Stomach (tissue), 9 donors: ENCODE results near the gene ITPKC. TPM values are rescaled to one million over a fixed set of nuclear protein-coding genes. Genes with fewer than 3 reads are reported as not detected.

Experiments used
- DNase-seq, 2 donors: peaks; one replicate each; pipeline versions ENCODE4 v3.0.0 to v3.0.0-alpha.2; 2013 to 2019
- H3K27ac ChIP-seq, 5 donors: fragments of 200-600 bp in 4 of 5; sonication (generic) in 4 of 5; one replicate each; pipeline ENCODE4 v1.5.1; 2013 to 2019; ENCODE audit warnings: mild to moderate bottlenecking in 1 of 5, moderate library complexity in 1 of 5
- H3K27me3 ChIP-seq, 3 donors: fragments of 200-600 bp; sonication (generic); one replicate each; pipeline ENCODE4 v1.5.1; 2017 to 2019; ENCODE audit warnings: mixed run types in 1 of 3
- H3K36me3 ChIP-seq, 4 donors: fragments of 200-600 bp; sonication (generic); 1 replicate in 3 of 4; 2 replicates in 1 of 4; pipeline ENCODE4 v1.5.1; 2016 to 2019
- H3K4me1 ChIP-seq, 4 donors: fragments of 200-600 bp; sonication (generic); one replicate each; pipeline ENCODE4 v1.5.1; 2016 to 2019
- H3K4me3 ChIP-seq, 4 donors: fragments of 200-600 bp; sonication (generic) in 3 of 4; one replicate each; pipeline ENCODE4 v1.5.1; 2016 to 2019; ENCODE audit warnings: mild to moderate bottlenecking in 1 of 4
- H3K9me3 ChIP-seq, 4 donors: fragments of 200-600 bp; sonication (generic); one replicate each; pipeline ENCODE4 v1.5.1; 2016 to 2019
- EP300 ChIP-seq: sonication (generic); formaldehyde crosslinking; IDR thresholded peaks from one replicate; pipeline ENCODE4 v1.6.1; 2017; ENCODE audit warnings: antibody characterized with exemption
- POLR2A ChIP-seq, 4 donors: fragments of 450-650 bp; IDR thresholded peaks; one replicate each; pipeline ENCODE4 v1.6.1; 2016; ENCODE audit warnings: antibody characterized with exemption in 4 of 4, control low read depth in 2 of 4, mild to moderate bottlenecking in 1 of 4, moderate library complexity in 1 of 4
- POLR2AphosphoS5 ChIP-seq, 3 donors: sonication (generic); formaldehyde crosslinking; IDR thresholded peaks; one replicate each; pipeline ENCODE4 v1.6.1; 2016; ENCODE audit warnings: antibody characterized with exemption in 3 of 3
- WGBS, 5 donors: extraction: QIAGEN DNeasy Blood & Tissue Kit in 3 of 5; methylation state at CpG; one replicate each; pipeline versions ENCODE4 v1.1.5 to v1.1.7; 2013 to 2018; 5-methylcytosine and 5-hydroxymethylcytosine counted together
- intact Hi-C: fragments of 100-400 bp; cut with DNase I; formaldehyde crosslinking; loops from one replicate; pipeline ENCODE4 v1.15.1; 2023; ENCODE audit warnings: low total_unique reads
- polyA plus RNA-seq, 3 donors: library from polyadenylated mRNA; stranded (reverse); fragments of 200-250 nt; gene quantifications; one replicate each; pipeline ENCODE4 v1.2.3, GENCODE V29; 2013
- total RNA-seq, 5 donors: library from RNA; depleted of rRNA; stranded (reverse); fragments of >200 nt; gene quantifications; one replicate each; pipeline versions ENCODE4 v1.1.0 to v1.2.3, GENCODE V29; 2014 to 2016
- TF ChIP-seq, protein P1 (sequence below), 7 experiments: fragments of 450-650 bp in 4 of 7; fragments of 200-600 bp in 3 of 7; sonication (generic) in 3 of 7; IDR thresholded peaks; one replicate each; pipeline ENCODE4 v1.5.1; 2016 to 2019; ENCODE audit warnings: antibody characterized with exemption in 7 of 7, control low read depth in 2 of 7, mild to moderate bottlenecking in 1 of 7
- donor health status: healthy with polysubstance abuse.
- donor health status: Bipolar disorder and iron deficiency.
- donor health status: healthy.

Gene ITPKC
- total and polyA plus RNA-seq, 8 donors: 17.8 to 84.0 (median 26.9) TPM

DNA sequence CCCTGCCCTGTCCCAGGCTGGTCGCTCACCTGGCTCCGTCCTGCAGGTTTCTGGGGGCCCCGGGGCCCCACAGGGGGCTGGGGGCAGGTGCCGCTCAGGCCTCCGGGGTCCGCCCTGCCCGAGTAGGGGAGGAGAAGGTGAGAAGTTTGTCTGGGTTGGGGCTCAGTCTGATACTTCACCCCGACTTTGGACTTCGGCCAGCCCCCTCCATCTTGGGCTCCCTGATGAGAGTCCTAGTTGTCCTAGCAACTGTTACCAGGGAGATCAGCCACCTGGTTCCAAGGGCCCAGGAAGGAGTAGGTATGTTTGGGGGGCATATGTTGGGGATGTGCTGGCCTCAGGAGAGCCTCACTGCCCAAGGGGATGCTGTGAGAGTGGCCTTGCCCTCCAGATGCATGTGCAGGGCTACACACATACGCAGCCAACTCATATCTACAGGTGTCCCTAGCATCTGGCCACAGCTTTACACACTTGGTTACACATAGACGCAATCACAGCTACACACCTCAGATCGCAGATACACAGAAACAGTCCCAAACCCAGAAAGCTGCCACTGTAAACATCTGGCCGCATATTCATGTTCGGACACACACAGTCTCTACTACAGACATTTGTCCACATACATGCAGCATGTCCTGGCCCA is 29.9 kb upstream of the ITPKC start:
- intact Hi-C loops: no loop called here
- Histone ChIP-seq H3K9me3 (no peaks in the 10 kb centered on the region), H3K4me3 (peak overlapping the region in 1 of 4 donors; percentile 70), H3K27me3 (no peaks in the 10 kb centered on the region), H3K36me3 (peaks cover 27 to 55% (median 53%) of the 10 kb centered on the region in 4 donors), H3K27ac (peak overlapping the region in 4 of 5 donors; percentile 41 to 93 (median 70)), H3K4me1 (peaks cover 25 to 52% (median 37%) of the 10 kb centered on the region in 4 donors)
- 81 to 84% (median 82%) methylated on average over 13 to 14 of the region's 14 CpGs for WGBS, 5 donors
- TF ChIP-seq EP300 (no peak), POLR2A (IDR thresholded peaks at IDR 0.05) (no peak), POLR2AphosphoS5 (IDR thresholded peaks at IDR 0.05) (no peak)
- TF ChIP-seq, protein P1, sequence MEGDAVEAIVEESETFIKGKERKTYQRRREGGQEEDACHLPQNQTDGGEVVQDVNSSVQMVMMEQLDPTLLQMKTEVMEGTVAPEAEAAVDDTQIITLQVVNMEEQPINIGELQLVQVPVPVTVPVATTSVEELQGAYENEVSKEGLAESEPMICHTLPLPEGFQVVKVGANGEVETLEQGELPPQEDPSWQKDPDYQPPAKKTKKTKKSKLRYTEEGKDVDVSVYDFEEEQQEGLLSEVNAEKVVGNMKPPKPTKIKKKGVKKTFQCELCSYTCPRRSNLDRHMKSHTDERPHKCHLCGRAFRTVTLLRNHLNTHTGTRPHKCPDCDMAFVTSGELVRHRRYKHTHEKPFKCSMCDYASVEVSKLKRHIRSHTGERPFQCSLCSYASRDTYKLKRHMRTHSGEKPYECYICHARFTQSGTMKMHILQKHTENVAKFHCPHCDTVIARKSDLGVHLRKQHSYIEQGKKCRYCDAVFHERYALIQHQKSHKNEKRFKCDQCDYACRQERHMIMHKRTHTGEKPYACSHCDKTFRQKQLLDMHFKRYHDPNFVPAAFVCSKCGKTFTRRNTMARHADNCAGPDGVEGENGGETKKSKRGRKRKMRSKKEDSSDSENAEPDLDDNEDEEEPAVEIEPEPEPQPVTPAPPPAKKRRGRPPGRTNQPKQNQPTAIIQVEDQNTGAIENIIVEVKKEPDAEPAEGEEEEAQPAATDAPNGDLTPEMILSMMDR (IDR thresholded peaks at IDR 0.05): no peak
- no peak for DNase-seq

DNA sequence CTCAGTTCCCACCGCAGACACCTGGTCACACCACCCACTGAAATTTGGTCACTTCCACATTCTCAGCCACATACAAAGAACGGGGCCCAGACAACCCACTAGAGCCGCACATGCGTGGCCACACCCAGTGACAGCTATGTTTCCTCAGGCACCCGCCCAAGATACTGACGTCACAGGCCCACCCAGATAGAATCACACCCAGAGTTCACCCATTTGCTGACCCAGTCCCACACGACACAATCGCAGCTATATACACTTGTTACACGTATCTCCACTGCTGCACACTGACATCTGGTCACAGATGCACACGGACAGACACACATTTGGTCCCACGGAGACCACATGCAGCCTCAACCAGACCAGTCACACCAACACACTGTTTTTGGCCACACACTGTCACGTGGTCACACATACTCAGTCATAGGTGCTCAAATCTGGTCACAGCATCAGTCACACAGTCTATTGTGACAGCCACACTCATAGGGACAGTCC is 29.3 kb upstream of the ITPKC start:
- peaks cover 25 to 54% (median 38%) of the 10 kb centered on the region in 4 donors for H3K4me1 ChIP-seq
- intact Hi-C loops: no loop called here
- H3K27me3 ChIP-seq: no peaks in the 10 kb centered on the region
- peak; percentile 75 to 85 for DNase-seq
- H3K4me3 ChIP-seq: peak overlapping the region in 2 of 4 donors; percentile 70 to 74
- H3K36me3 ChIP-seq: peaks cover 21 to 55% (median 52%) of the 10 kb centered on the region in 4 donors
- 39 to 53% (median 51%) methylated on average over 11 to 12 of the region's 12 CpGs for WGBS, 5 donors
- TF ChIP-seq POLR2AphosphoS5 (IDR thresholded peaks at IDR 0.05): peak in 1 of 3 donors; percentile 47
- TF ChIP-seq, protein P1 (IDR thresholded peaks at IDR 0.05): no peak
- no peak for TF ChIP-seq EP300
- TF ChIP-seq POLR2A (IDR thresholded peaks at IDR 0.05): no peak
- H3K27ac ChIP-seq: peak overlapping the region in 4 of 5 donors; percentile 45 to 93 (median 70)
- H3K9me3 ChIP-seq: no peaks in the 10 kb centered on the region

DNA sequence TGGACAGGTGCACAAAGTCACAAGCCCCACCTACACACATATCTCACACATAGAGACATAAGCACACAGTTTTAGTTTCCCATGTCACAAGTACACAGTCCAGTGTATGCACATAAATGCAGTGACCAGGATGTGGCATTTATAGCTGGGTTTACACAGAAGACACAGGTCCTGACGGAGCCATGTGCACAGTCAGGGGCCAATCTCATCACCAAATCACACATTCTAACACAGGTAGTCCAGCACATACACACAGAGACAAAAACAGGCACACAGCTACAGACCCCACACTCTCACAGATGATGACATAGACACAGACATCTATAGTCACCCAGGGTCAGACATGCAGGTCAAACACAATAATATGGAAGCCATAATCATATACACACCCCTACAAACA is 28.6 kb upstream of the ITPKC start:
- H3K36me3 ChIP-seq: peaks cover 17 to 55% (median 52%) of the 10 kb centered on the region in 4 donors
- no peaks in the 10 kb centered on the region for H3K27me3 ChIP-seq
- no peaks in the 10 kb centered on the region for H3K9me3 ChIP-seq
- intact Hi-C loops: no loop called here
- WGBS, 5 donors: 60 to 86% (median 70%) methylated on average over 1 of the region's 1 CpG
- TF ChIP-seq EP300: no peak
- TF ChIP-seq, protein P1 (IDR thresholded peaks at IDR 0.05): no peak
- TF ChIP-seq POLR2AphosphoS5 (IDR thresholded peaks at IDR 0.05): no peak
- TF ChIP-seq POLR2A (IDR thresholded peaks at IDR 0.05): no peak
- H3K4me1 ChIP-seq: peaks cover 25 to 51% (median 38%) of the 10 kb centered on the region in 4 donors
- no peak for DNase-seq
- peak overlapping the region in 4 of 5 donors; percentile 45 to 93 (median 70) for H3K27ac ChIP-seq
- H3K4me3 ChIP-seq: peak overlapping the region in 3 of 4 donors; percentile 59 to 74 (median 70)

DNA sequence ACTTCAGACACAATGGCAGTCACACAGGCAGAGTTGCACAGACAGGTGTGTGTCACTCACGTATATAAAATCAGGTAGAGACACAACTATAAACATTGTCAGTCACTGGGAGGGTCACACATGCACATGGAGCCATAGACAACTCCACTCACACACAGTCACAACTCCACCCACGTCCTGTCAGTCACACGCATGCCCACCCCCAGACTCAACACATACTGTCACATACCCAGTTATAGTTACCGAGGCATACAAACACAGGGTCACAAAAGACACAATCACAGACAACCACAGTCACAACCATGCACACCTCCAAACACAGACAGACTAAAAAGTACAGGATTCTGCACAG is 27.9 kb upstream of the ITPKC start:
- peaks cover 25 to 51% (median 38%) of the 10 kb centered on the region in 4 donors for H3K4me1 ChIP-seq
- intact Hi-C loops: no loop called here
- H3K27ac ChIP-seq: peak overlapping the region in 4 of 5 donors; percentile 84 to 93 (median 88)
- 55 to 82% (median 74%) methylated on average over 4 of the region's 4 CpGs for WGBS, 5 donors
- H3K36me3 ChIP-seq: peaks cover 17 to 55% (median 53%) of the 10 kb centered on the region in 4 donors
- no peak for DNase-seq
- no peak for TF ChIP-seq EP300
- TF ChIP-seq, protein P1 (IDR thresholded peaks at IDR 0.05): no peak
- no peak for TF ChIP-seq POLR2A (IDR thresholded peaks at IDR 0.05)
- TF ChIP-seq POLR2AphosphoS5 (IDR thresholded peaks at IDR 0.05): no peak
- peak overlapping the region; percentile 59 to 74 (median 69) for H3K4me3 ChIP-seq
- H3K27me3 ChIP-seq: no peaks in the 10 kb centered on the region
- no peaks in the 10 kb centered on the region for H3K9me3 ChIP-seq
